Activated T-cell treated with anti-CD3 and anti-CD28 coated beads for 48 hours (primary cell): ENCODE data around the gene HSD11B2.
A peak's percentile ranks its signal among the peaks of the same experiment; 100 is the strongest.

Source experiments
- DNase-seq: peaks from one replicate; pipeline ENCODE4 v3.0.0-alpha.2; 2020; ENCODE audit warnings: low read depth

HSD11B2 gene

DNA sequence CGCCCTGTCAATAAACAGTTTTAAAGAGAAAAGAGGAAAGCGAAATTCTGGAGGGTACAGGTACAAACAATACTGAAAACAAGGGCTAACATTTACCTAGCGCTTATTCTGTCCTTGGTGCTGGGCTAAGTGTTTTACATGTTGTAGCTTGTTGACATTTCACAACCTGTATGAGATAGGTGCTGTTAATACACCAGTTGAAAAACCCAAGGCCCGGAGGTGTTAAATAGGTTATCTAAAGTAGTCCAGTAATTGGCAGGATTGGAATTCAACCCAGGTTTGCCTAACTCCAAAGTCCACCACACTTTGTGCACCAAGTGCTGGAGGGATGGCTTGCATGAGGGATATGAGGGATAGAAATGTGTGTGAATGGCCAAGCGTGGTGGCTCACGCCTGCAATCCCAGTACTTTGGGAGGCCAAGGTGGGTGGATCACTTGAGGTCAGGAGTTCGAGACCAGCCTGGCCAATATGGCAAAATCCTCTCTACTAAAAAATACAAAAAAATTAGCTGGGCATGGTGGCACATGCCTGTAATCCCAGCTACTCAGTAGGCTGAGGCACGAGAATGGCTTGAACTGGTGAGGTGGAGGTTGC, 47.1 kb downstream of the HSD11B2 start:
- DNase-seq = no peak

DNA sequence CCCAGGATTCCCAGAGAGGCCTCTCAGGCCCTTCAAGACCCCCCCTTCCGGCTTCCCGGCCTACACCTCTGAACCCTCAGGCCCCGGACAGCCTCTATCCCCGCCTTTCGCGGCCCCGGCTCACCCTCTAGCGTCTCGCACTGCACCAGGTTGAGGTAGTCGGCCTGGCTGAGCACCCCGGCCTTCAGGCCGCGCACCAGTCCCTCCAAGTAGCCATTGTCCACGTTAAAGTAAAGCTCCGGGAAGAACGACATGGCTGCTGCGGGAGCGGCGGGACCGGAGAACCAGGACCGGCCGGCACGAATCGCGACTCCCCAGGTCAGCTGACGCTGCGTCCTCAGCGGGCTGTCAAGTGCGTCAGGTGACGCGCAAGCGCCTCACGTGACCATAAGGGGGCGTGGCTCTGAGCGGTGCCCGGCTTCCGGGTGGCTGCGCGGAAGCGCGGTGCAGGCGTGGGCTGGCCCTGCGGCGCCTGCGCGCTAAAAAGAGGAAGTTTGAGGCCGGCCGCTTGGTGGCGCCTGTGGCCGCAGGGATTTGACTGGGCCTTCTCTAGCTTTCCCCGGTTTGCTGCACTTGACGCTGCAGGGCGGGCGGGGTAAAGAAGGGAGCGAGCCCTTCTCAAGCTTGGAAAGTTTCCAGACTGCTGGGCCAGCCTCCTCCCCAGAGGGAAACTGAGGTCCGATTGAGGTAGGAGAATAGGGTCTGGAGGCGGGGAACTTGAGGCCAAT, 50.1 kb downstream of the HSD11B2 start, which contains the start of gene ATP6V0D1:
TSS of gene ATP6V0D1 (minus strand) at position 325 of the 728 bp plus-strand sequence. CDS start at position 254, 71 bp downstream.
- peak; percentile 99 for DNase-seq

DNA sequence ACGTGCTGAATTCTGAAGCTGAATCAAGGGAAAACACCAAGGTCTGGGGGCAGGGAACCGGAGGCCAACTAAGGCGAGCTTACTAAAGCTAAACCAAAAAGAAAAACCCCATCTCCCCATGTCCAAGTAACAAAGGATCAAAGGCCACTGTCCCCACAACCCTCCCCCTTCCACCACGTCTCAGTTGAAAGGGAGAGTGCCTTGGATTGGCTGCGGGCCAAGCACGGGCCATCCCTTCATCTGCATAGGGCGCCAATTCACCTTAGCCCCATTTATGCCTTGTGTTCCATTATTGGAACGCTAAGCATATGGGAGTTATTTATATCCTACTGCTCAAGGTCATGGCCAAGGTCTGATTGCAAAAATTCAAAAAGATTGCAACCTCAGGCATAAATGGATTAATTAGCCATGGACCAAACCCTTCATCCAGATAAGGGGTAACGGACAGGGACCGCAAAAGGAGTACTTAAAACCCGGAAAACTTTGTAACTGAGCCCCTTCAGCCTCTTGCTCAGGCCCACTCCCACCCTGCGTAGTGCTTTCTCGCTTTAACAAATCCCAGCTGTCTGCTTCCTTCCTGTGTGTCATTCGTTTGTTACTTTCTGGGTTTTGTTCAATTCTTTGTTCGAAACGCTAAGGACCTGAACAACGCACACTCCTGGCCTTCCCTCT, 50.8 kb downstream of the HSD11B2 start:
- DNase-seq = peak; percentile 52

DNA sequence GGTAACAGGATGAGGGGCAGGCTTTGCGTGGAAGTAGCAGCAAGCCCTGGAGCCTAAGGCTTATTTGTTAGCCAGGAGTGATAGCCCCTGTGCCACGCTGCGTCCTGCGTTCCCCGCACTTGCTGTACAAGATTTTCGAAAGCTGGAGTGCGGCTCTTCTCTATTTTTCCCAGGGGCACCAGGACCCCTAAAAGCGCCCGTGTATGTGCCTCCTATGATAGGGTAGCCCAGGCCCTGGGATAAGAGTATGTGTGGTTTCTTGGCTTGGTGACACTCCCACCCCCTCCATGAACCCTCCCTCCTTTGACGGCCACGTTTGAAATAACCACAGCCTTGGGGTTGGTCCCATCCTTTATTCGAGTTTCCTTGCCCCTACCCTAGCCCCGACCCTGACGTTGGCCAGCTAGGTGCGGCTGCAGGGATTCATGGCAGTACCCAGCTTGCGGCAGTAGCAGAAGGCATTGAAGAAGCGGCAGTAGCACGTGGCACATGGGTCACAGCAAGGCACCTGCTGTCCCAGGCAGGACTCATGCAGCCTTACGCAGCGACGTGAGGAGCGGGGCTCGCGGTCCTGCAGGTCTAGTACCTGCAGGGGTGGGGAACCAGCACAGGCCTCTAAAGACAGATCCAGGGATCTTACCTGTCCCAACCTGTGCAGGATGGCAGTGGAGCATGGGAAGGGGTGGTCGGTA, 51.5 kb downstream of the HSD11B2 start:
- DNase-seq = no peak

DNA sequence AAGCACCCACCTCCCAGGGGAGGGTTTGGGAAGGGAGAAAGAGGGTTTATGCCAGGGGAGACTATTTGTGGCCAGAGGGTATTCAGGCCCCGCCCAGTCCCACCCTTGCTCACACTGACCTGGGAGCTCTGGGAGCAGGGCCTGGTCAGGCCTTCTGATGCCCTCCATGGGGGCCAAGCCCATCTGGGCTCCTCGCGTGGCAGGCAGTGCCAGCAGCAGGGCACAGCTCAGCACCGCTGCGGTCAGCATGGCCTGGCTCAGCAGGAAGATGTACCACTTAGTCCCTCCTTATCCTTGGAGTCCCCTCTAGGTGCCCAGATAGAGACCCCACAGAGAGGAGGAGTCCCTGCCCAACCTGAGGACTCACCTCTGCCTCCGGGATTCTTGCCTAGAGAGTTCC, 52.2 kb downstream of the HSD11B2 start, which contains the start of gene AGRP:
TSS of gene AGRP (minus strand) at position 398 of the 400 bp plus-strand sequence. CDS start at position 249, 149 bp downstream.
- no peak for DNase-seq

DNA sequence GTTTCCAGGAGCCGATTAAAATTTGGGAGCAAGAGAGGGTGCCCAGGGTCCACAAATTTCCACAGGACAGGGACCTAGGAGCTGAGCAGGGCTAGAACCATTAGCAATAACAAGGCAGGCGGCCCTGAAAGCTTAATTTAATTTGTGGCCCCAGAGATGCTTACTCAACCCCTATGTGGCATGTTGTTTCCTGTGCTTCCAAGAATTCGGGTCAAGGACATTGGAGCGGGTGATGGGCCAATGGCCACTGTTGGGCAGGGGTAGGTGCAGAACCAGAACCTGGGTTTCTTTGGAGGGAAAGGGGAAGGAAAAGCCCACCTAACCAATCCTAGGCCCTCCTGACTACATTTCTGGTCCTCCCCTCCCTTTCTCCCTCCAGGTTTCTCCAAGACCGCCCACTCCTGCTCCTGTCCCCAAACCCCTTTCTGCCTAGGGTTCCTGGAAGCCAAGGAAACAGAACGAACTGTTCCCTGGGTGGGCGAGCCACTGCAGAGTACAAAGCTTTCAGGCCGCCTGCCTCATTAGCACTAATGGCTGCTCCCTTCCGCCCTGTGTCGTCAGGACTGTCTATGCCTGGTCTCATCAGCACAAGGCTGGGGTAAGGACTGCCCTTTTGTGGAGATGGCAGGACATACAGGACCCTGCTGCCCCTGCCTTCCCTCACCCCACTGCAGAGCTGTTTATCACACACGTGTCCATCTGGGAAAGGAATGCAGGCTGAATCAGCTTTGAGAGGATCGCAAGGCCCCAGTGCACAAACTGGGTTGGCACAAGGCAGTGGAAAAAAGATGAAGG, 53.0 kb downstream of the HSD11B2 start:
- no peak for DNase-seq

DNA sequence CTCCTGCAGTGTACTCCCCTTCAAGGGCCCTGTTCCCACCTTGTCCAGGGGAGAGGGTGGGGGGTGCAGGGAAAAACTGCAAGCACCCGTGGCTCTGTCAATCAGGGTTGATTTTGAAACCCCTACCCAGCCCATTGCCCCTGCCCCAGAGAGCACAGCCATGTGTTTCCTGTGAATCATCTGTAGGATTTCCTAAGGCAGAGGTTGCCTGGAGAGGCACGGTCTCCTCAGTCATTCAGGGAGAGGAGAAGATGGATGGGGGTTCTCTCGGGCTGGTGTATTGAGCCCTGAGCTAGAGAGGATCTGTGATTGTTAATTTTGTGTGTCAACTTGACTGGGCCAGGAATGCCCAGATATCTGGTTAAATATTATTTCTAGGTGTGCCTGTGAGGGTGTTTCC, 55.9 kb downstream of the HSD11B2 start:
- DNase-seq = no peak
